GM21576 (cell line): ENCODE results near the gene GRK5.
A peak's percentile ranks its signal among the peaks of the same experiment; 100 is the strongest.

ENCODE experiments used
- ATAC-seq: cut with Tn5 transposase; IDR thresholded peaks from one replicate; pipeline ENCODE4 v1.9.1; 2021; ENCODE audit warnings: mild to moderate bottlenecking, moderate library complexity; ENCODE audit not compliant: unreplicated experiment

Gene GRK5

GRCh38 chr10:119496273-119496672 is 288.9 kb downstream of the GRK5 start:
- peak; percentile 90 for ATAC-seq

GRCh38 chr10:119497243-119497642 is 289.9 kb downstream of the GRK5 start:
- ATAC-seq: no peak

GRCh38 chr10:119498889-119499676 is 291.7 kb downstream of the GRK5 start:
- ATAC-seq: no peak

GRCh38 chr10:119499677-119500002 is 292.3 kb downstream of the GRK5 start:
- no peak for ATAC-seq

GRCh38 chr10:119500123-119500795 is 292.9 kb downstream of the GRK5 start:
- ATAC-seq: no peak

- ATAC-seq: no peak
Observed at GRCh38 chr10:119500821-119501220, 293.4 kb downstream of the GRK5 start.

- no peak for ATAC-seq
Observed at GRCh38 chr10:119501690-119502089, 294.3 kb downstream of the GRK5 start.

- ATAC-seq: no peak
Observed at GRCh38 chr10:119502209-119502608, 294.8 kb downstream of the GRK5 start.

GRCh38 chr10:119502618-119503155 is 295.3 kb downstream of the GRK5 start:
- no peak for ATAC-seq

GRCh38 chr10:119503821-119504220 is 296.4 kb downstream of the GRK5 start:
- ATAC-seq: no peak

GRCh38 chr10:119504651-119505050 is 297.3 kb downstream of the GRK5 start:
- no peak for ATAC-seq

- ATAC-seq: no peak
Observed at GRCh38 chr10:119505131-119505551, 297.8 kb downstream of the GRK5 start.
